Measurements from ENCODE around the gene PPIH.
A peak's percentile ranks its signal among the peaks of the same experiment; 100 is the strongest.
"Not testable (repeated sequence)": the region's sequence is repeated elsewhere in the genome, so short reads cannot be mapped to it uniquely, and the experiment has no call there.

The PPIH gene

DNA sequence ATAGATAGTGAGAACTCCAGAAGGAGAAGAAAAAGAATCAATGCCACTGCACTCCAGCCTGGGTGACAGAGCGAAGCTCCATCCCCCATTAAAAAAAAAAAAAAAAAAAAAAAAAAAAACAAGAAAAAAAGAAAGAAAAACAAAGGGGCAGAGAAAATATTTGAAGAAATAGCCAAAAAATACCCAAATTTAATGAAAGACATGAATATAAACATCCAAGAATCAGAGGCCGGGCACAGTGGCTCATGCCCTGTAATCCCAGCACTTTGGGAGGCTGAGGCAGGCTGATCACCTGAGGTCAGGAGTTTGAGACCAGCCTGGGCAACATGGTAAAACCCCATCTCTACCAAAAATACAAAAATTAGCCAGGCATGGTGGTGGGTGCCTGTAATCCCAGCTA, 64.2 kb downstream of the PPIH start:
- not testable (repeated sequence) for H3K4me2 ChIP-seq (ENCODE audit: low read length); H3K79me2 ChIP-seq (ENCODE audit: control insufficient read depth, insufficient read depth, low read length, poor library complexity); H4K8ac ChIP-seq (ENCODE audit: low read depth, low read length); H3K36me3 ChIP-seq (ENCODE audit: control insufficient read depth in 1 of 2, insufficient read depth in 2 of 2, low read length in 2 of 2); H4K91ac ChIP-seq (ENCODE audit: low read depth, low read length); H3K23ac ChIP-seq (ENCODE audit: low read length); H3K4me1 ChIP-seq (ENCODE audit: control insufficient read depth in 1 of 2, insufficient read depth in 2 of 2, low read length in 2 of 2); H3K4me3 ChIP-seq (ENCODE audit: low read depth, low read length); H3K14ac ChIP-seq (ENCODE audit: low read length); H3K18ac ChIP-seq (ENCODE audit: low read length); H3K27ac ChIP-seq (ENCODE audit: low read depth, low read length); H3K4ac ChIP-seq (ENCODE audit: low read depth, low read length); DNase-seq; H4K12ac ChIP-seq (ENCODE audit: low read depth, low read length); H2BK12ac ChIP-seq (ENCODE audit: low read length); H3K79me1 ChIP-seq (ENCODE audit: low read length); H3K9me3 ChIP-seq (ENCODE audit: insufficient read depth, low read depth, low read length); H2AFZ ChIP-seq (ENCODE audit: insufficient read depth, low read length, poor library complexity); H2BK120ac ChIP-seq (ENCODE audit: insufficient read depth, low read length, poor library complexity); H3K27me3 ChIP-seq (ENCODE audit: insufficient read depth, low read length); H2AK5ac ChIP-seq (ENCODE audit: low read length); H3K9ac ChIP-seq (ENCODE audit: low read length); H2BK5ac ChIP-seq (ENCODE audit: low read depth, low read length, poor library complexity)
- WGBS (ENCODE audit: extremely low coverage, insufficient coverage, insufficient read length), result no CpG with 5 or more reads among the region's 2 CpGs

DNA sequence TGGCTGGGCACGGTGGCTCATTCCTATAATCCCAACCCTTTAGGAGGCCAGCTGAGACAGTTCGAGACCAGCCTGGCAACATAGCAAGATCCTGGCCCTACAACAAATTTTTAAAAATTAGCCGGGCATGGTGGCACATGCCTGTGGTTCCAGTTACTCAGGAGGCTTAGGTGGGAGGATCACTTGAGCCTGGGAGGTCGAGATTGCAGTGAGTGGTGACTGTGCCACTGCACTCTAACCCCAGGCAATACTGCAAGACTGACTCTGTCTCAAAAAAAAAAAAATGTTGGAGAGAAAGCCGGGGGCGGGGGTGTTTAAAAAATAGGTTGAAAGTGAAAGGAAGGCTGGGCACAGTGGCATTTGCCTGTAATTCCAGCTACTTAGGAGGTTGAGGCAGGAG, 65.3 kb downstream of the PPIH start:
- no peaks in the 10 kb centered on the region for H3K4me1 ChIP-seq (ENCODE audit: control insufficient read depth in 1 of 2, insufficient read depth in 2 of 2, low read length in 2 of 2)
- no peak overlapping the region for H4K8ac ChIP-seq (ENCODE audit: low read depth, low read length)
- no peak overlapping the region for H2AFZ ChIP-seq (ENCODE audit: insufficient read depth, low read length, poor library complexity)
- H2BK12ac ChIP-seq (ENCODE audit: low read length), result no peak overlapping the region
- no peak overlapping the region for H3K4me3 ChIP-seq (ENCODE audit: low read depth, low read length)
- no peak overlapping the region for H2AK5ac ChIP-seq (ENCODE audit: low read length)
- no peaks in the 10 kb centered on the region for H3K79me2 ChIP-seq (ENCODE audit: control insufficient read depth, insufficient read depth, low read length, poor library complexity)
- no peak overlapping the region for H3K4ac ChIP-seq (ENCODE audit: low read depth, low read length)
- H3K9ac ChIP-seq (ENCODE audit: low read length), result no peak overlapping the region
- no peak overlapping the region for H4K12ac ChIP-seq (ENCODE audit: low read depth, low read length)
- no peaks in the 10 kb centered on the region for H3K36me3 ChIP-seq (ENCODE audit: control insufficient read depth in 1 of 2, insufficient read depth in 2 of 2, low read length in 2 of 2)
- H2BK5ac ChIP-seq (ENCODE audit: low read depth, low read length, poor library complexity), result no peak overlapping the region
- H4K91ac ChIP-seq (ENCODE audit: low read depth, low read length), result no peak overlapping the region
- H2BK120ac ChIP-seq (ENCODE audit: insufficient read depth, low read length, poor library complexity), result no peak overlapping the region
- H3K14ac ChIP-seq (ENCODE audit: low read length), result no peak overlapping the region
- H3K9me3 ChIP-seq (ENCODE audit: insufficient read depth, low read depth, low read length), result no peaks in the 10 kb centered on the region
- no peak overlapping the region for H3K18ac ChIP-seq (ENCODE audit: low read length)
- DNase-seq, result peak; percentile 91 to 95
- no peaks in the 10 kb centered on the region for H3K27me3 ChIP-seq (ENCODE audit: insufficient read depth, low read length)
- no peak overlapping the region for H3K27ac ChIP-seq (ENCODE audit: low read depth, low read length)
- WGBS (ENCODE audit: extremely low coverage, insufficient coverage, insufficient read length), result no CpG with 5 or more reads among the region's 6 CpGs
- H3K23ac ChIP-seq (ENCODE audit: low read length), result no peak overlapping the region
- no peaks in the 10 kb centered on the region for H3K79me1 ChIP-seq (ENCODE audit: low read length)
- H3K4me2 ChIP-seq (ENCODE audit: low read length), result no peak overlapping the region

DNA sequence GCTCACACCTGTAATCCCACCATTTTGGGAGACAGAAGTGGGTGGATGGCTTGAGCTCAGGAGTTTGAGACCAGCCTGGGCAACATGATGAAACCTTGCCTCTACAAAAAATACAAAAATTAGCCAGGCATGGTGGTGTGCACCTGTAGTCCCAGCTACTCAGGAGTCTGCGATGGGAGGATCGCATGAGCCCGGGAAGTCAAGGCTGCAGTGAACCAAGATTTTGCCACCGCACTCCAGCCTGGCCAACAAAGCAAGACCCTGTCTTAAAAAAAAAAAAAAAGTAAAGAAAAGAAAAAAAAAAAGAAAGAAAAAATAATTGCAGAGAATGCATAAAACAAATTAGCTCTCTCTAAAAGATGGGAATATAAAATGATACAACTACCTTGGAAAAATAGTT, 67.6 kb downstream of the PPIH start:
- not testable (repeated sequence) for H2BK12ac ChIP-seq (ENCODE audit: low read length); H3K4me1 ChIP-seq (ENCODE audit: control insufficient read depth in 1 of 2, insufficient read depth in 2 of 2, low read length in 2 of 2); H3K4ac ChIP-seq (ENCODE audit: low read depth, low read length); H3K18ac ChIP-seq (ENCODE audit: low read length); H2AK5ac ChIP-seq (ENCODE audit: low read length); H3K79me2 ChIP-seq (ENCODE audit: control insufficient read depth, insufficient read depth, low read length, poor library complexity); H2BK5ac ChIP-seq (ENCODE audit: low read depth, low read length, poor library complexity); H3K23ac ChIP-seq (ENCODE audit: low read length); H3K9ac ChIP-seq (ENCODE audit: low read length); H4K12ac ChIP-seq (ENCODE audit: low read depth, low read length); H3K27ac ChIP-seq (ENCODE audit: low read depth, low read length); H3K14ac ChIP-seq (ENCODE audit: low read length); H3K36me3 ChIP-seq (ENCODE audit: control insufficient read depth in 1 of 2, insufficient read depth in 2 of 2, low read length in 2 of 2); H3K9me3 ChIP-seq (ENCODE audit: insufficient read depth, low read depth, low read length); H3K4me3 ChIP-seq (ENCODE audit: low read depth, low read length); DNase-seq; H2BK120ac ChIP-seq (ENCODE audit: insufficient read depth, low read length, poor library complexity); H4K8ac ChIP-seq (ENCODE audit: low read depth, low read length); H4K91ac ChIP-seq (ENCODE audit: low read depth, low read length); H3K4me2 ChIP-seq (ENCODE audit: low read length); H3K27me3 ChIP-seq (ENCODE audit: insufficient read depth, low read length); H2AFZ ChIP-seq (ENCODE audit: insufficient read depth, low read length, poor library complexity); H3K79me1 ChIP-seq (ENCODE audit: low read length)
- no CpG with 5 or more reads among the region's 4 CpGs for WGBS (ENCODE audit: extremely low coverage, insufficient coverage, insufficient read length)

Measured in trophoblast cell (in vitro differentiated cells and primary cell).